Stimulated activated CD8-positive, alpha-beta memory T cell treated with anti-CD3 and anti-CD28 coated beads, Interleukin-15, amount 100 ng/mL, for 24 hours (primary cell): ENCODE measurements around the gene TRIM15.

Source experiments
- DNase-seq: peaks from one replicate; pipeline ENCODE4 v3.0.0-alpha.2; 2020; ENCODE audit warnings: low read depth

The TRIM15 gene

DNA sequence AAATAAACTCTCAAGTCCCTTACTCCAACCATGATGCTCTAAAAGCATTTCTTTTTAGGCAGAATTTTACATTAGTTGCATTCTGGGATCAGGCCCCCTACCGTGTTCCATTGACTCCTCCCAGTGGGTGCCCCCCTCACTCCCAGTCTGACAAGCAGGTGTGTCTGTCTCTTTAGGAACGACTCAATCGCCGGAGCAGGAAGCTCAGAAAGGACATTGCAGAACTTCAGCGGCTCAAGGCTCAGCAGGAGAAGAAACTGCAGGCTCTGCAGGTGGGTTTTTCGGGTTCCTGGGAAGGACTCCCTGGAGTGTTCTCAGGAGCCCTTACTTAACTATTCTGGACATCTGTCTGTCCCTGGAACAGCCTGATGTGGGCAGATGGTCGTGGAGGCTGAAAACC, 17.5 kb upstream of the TRIM15 start:
- DNase-seq = no peak

DNA sequence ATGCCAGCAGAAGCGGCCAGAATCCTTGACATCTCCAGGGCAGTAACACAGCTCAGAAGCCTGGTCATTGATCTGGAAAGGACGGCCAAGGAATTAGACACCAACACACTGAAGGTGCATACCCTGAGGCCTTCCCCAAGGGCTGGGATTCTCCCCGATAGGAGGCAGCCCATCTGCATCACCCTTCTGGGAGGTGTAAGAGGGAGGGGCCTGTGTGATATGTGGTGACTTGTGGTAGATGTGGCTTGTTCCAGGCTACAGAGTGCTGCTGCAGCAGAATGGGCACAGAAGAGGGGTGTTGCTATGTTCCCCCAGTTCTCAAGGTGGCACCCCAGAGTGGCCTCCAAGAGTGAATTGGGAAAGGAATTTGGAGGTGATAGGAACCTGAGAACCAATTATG, 16.2 kb upstream of the TRIM15 start:
- DNase-seq = no peak

DNA sequence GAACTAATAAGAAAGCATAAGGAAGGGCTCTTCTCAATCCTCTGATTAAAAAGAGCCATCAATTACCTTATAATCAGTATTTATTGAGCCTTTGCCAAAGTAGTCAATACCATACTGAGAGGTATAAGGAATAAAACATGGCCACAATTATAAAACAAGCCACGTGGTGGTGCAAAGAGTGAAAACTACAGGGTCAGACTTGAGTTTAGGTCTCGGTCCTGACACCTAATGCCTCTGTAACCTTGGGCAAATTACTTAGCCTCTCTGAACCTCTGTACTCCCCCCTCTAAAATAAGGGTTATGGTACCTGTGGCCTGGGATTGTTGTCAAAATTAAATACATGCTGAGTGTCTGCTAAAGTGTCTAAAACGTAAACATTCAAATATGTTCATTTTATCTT, 14.1 kb upstream of the TRIM15 start:
- no peak for DNase-seq

DNA sequence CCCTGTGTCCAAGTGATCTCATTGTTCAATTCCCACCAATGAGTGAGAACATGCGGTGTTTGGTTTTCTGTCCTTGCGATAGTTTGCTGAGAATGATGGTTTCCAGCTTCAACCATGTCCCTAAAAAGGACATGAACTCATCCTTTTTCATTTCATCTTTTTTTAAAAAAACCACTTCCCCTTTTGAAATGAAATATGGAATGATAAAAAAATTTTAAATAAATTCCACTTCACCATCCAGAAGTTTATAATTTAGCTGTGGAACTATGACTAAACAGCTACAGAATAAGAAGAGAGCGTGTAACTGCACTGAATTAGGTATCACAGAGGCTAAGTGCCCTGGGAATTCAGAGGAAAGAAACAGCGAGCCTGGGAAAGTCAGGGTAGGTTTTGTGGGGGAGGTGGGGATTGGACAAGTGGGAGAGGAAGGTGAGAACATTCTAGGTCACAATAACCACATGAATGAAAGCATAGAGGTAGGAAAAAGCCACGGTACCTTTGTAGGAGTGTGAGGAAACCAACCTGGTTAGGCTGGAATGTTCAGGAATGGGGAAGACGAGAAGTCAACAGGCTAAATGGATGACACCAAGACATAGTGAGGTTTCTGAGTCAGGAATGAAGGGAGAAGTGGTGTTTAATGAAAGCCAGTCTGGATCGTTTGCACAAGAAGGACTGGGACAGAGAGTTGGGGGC, 13.3 kb upstream of the TRIM15 start:
- no peak for DNase-seq

DNA sequence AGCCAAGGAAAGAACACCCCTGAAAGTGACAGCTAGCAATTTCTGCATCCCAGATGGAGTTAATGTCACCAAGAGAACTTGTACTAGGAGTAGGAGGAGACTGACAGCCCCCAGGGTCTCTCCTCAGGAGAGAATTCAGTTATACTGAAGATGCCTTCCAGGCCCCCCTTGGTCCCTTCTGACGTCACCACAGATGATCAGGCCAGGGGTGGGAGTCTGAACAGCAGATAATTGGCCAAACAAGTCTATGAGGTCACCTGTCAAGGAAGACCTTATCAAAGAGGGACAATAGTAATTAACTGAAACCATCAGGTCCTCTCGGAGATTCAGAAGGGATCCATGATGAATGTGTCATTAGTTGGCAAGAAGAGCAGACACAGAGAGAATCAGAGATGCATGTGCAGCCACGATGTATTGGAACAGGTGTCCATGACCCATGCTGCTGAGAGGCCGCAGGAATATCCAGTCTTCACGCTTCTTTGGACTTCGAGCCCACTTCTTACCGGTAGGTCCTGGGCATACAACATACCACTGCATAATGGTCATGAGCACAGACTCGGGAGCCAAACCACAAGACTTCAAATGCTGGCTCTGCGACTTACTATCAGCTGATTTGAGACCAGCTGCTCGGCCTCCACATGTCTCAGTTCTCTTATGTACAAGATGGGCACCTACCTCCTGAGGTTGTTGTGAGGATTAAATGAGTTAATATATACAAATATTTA, 12.5 kb upstream of the TRIM15 start:
- DNase-seq = no peak

DNA sequence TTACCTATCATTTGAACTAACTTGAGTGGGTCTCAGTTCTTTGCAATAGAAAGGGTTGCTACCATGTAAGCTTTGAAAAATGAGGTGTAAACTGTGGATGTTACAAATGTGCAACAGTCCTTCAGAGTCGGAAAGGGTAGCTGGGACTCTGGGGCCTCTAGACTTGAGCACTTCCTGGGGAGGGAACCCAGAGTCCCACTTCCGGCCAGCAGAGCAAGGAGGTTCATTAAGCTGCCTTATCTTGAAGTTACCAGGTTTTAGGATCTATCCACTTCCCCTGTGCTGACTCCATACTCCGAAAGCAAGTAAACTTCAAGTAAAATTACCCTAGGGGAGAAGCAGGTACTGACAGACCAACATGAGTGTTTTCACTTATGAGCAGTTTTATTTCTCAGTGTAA, 11.8 kb upstream of the TRIM15 start:
- DNase-seq = no peak

DNA sequence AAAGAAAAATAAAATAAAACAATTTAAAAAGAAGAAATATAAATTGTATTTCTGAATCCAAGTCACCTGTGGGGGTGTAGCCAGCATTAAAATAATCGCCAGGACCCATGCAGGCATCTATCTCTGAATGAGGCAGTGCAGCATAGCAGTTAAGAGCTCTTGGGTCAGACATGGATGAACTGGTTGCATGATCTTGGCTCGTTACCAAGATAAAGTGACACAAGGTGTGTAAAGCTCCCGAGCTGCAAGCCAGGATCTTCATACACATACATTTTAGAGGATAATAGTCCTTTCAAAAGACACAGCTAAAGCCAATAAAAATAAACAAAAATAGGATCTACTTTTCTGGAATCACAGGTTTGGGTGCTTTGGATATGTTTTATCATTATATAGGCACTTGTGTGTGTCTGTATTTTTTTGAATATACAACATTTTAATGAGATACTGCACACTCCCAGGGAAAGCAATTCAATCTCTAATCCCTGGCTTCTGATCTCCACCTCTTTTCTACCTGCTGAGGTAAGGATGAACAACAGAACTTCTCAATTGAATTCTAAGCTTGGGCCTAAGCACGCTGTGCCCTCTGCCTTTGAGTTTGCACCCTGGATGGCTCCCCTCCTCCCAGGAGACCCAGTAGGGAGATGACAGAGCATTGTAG, 11.2 kb upstream of the TRIM15 start:
- no peak for DNase-seq

DNA sequence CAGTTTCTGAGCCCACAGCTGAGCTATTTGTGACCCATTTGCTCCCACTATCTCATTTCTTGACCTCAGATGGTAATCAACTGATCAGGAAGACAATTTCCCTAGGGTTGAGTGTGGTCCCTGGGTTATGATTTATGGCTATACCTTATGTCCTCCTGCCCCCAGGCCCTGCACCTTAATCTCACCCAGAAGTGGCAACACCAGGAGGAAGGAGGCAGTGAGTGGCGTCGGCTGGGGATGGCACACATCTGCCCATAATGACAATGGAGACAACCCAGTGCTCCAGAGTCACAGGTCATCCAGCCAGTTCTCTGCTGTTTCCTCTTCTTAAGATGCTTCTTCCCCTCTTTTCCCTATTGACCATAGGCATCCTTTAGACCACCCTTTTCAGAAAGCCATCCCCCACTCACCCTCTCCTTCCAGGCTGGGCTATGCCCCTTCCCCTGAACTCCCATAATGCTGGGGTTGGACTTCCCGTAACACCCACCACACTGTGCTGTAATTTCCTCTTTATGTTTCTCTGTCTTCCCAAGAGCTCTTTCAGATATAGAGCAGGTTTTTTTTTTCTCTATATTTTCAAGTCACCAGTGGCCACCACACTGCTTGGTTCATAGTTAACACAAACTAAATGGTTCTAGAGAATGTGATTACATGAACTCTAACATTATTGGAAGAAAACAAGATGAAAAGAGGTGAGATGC, 10.3 kb upstream of the TRIM15 start:
- DNase-seq = no peak

DNA sequence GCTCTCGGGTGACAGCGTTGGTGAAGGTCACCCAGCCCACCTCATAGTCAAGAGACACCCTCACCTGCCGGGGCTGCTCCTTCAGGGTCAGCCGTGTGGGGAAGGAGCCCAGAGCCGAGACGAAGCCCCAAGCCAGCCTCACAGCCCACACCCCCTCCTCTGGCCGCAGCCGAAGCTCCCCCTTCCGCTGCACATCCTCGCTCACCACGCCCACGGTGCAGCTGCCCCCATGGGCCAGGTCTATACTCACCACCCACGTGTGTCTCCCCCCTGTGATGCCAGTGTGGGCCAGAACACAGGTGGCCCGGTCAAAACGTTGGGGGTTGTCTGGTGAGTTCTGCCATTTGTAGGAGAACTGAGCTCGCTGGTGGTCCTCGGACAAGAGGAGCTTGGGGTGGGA, 9.3 kb upstream of the TRIM15 start:
- no peak for DNase-seq

DNA sequence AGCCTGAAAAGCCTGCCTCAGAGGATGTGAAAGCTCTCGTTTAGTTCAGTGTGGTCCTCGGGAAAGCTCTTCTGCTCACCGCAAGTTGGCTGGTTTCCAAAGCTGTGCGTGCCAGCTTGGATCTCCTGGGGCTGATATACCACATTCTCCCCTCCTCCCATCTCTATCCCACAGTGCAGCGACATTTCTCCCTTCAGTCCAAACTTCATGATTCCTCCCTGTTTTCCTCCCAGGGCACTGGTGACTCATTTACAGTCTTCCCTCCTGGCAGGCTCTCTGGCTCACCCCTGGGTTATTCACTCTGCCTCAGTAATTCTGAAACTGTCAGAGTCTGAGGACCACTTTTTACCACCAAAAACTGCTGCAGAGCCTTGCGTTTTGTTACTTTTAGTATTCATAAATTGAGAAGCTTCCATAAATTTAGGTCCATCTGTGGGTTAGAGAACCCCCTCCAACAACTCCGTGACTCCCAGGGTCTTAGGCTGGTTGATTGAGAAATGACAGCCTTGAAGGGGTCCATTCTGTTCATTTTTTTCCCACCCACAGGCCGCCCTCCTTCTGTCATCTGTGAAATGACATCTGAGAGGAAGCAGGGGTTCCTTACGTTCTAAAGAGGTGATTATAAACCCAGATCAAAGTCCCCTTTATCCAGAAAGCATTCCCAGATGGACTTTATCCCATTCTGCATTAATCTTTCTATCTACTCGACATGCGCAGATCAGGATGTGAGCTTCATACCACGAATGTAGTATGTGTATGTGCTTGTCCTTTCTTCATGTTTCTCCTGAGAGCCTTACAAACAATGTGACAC, 8.4 kb upstream of the TRIM15 start:
- DNase-seq = no peak

DNA sequence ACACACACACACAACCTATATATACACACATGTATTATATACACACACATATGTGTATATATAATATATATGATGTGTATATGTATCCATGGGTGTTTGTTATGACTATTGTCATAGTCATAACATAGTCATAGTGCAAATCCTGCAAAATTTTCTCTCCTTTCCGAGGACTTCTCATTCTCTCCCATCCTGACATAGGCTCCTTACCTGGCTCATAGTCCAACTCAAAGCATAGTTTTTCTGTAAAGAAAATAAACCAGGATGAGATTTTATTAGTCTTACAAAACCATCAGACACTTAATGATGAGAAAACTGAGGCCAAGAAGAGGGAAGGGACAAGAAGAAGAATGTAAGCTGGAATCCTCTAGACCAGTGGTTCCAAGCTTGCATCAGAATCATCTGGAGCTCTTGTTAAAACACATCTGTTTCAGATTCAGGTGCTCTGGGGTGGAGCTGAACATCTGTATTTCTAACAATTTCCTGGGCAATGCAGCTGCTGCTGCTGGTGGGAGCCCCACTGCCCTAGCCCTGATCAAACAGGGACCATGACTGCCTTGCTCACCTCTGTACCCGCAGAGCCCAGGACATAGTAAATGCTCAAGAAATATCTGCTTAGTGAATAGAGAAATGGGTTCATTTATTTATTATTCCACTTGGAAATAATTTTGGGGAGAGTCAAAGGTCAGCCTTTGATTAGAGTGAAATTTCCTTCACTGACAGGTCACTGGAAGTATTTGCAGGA, 7.7 kb upstream of the TRIM15 start:
- DNase-seq = no peak

DNA sequence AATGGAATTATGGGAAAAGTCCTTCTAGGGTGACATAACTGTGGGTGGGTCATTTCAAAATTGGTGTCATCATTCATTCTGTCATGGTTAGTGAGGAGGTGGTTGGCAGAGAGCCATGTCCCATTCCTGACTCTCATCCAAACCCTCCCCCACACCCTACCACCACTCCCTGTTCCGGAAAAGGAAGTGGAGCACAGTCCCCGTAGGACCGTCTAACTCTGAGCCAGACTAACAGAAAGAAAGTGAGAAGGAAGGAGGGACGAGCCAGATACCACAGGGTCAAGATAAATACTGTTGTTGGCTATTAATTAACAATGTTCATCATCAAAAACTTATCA, 7.1 kb upstream of the TRIM15 start:
- DNase-seq = no peak

DNA sequence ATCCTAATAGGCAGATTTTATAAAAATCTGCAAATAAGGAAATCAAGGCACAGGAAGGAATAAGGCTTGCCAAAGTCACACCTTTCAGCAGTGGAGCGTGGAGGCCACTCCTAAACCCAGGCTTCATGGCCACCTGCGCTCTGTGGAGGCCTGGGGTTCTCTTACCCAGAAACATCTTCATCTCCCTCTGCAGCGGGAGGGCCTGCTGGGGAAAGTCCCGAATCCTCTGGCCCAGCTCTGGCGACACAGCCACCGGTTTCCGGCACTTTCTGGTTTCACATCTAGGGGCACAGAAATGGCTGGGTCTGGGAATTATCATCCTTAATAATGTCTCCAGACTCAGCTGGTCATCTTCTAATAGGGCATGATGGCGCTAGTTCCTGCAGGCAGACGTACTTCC, 6.6 kb upstream of the TRIM15 start:
- DNase-seq = no peak

DNA sequence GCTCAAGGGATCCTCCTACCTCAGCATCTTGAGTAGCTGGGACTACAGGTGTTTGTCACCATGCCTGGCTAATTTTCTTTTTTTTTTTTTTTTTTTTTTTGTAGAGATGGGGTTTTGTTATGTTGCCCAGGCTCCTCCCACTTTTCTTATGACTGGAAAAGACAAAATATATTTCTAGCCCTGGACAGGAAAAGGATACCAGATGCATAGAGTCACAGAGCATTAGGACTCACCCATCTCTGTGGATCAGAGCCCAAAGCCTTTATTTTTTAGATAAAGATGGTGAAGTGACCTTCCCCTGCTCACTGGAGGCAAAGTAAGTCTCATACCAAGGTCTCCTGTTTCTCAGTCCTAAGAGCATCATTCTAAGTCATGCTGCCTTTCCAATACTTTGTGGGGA, 5.8 kb upstream of the TRIM15 start:
- no peak for DNase-seq

DNA sequence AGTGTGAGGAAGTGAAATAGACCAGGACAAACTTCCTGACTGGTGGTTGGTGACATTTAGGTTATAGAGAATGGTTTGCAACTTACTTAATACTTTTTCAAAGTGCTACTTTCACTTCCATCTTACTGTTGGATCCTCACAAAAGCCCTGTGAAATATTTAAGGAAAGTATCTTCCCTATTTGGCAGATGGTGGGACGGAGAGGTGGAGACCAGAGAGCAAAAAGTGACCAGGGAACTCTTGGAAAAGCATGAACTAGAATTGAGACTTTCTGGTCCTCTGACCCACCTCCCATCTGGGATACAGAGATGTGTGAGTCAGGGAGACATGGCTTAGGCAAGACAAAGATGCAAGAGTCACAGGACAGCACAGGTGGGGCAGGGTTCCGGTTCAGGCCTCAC, 5.3 kb upstream of the TRIM15 start:
- no peak for DNase-seq

DNA sequence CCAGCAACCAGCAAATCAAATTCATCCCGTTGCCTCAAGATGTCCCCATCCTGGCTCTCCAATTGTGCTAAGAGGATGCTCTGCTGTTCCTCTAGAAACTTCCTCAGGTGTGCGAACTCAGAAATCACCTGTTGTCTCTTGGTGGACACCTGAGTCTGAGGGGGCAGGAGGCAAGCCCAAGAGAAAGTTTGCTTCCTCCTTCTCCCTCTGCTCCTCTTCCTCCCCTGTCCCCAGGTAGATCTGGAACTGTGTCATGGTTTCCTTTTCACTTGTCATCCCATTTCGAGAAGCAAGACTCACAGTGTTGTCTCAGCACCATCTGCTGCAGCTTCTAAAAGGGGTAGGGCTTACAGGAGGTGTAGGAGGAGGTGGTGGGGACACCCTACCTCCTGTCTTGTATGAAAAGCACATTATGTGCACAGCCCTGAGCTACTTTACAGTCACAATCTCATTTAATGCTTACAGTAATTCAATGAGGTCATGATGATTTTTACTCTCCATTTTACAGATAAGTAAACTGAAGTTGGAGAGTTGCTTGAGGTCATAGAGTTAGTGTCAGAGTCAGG, 4.8 kb upstream of the TRIM15 start:
- DNase-seq = no peak

DNA sequence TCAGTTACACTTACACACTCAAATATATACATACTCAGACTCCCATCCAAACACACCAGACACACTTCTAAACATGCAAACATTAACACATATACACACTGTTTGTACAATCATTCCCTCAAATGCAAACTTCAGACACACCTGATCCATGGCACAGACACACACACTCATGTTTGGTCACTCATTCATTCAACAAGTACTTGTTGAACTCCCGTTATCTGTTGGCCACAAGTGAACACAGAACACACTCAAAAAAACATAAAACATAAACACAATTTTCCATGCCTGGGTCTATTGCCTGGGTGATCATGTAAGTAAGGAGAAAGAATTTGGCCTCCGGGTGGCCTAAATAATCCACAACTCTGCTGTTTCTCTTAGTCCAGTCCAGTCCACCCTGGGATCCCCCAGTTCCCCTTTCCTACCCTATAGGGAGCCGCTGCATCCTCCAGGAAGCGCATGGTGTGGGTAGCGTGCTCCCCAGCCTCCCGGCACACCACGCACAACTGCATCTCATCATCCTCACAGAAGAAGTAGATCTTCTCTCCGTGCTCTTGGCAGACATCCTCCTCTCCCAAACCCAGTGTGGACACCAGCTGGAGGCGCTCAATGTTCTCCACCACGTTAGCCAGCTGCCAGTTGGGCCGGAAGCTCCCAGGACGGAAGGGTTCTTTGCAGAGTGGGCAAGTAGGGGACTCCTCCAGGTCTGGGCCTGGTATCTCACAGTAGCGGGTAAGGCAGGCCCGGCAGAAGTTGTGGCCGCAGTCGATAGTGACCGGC, 3.1 kb upstream of the TRIM15 start:
- DNase-seq = no peak

DNA sequence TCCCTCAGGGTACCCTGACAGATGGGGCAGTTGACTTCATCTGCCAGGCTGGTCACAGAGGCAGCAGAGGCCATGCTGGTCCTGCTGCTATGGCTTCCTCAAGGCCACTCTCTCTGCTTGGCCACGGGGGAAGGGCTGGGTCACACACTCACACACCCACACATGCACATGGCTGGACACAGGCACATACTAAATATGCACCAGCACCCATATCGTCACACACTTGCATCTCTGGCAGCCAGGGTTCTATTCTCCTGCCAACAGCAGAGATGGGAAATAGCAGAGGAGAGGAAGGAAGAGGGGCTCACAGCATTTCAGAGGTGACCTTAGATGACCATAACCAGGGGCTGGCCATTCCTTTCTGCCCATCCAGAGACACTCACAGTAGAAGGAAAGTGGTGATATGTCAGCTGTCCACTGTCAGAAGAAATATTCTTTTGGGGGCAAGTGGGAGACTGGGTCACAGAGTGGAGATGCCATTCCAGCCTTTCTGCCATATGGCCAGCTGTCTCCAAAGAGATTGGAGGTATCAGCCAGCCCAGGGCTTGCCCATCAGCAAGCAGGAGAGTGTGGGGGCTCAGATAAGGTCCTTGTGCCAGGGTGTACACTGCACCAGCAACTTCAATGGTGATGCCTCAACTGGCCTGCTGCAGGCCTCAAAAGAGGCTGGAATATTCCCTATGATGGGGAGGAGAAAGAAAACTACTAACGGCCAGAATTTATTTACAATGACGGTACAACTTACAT, 2.4 kb upstream of the TRIM15 start, which contains the start of gene TRIM10:
Gene TRIM10 (minus strand): TSS at position 427 of the 747 bp plus-strand sequence. CDS start 353 bp downstream, at position 74.
- no peak for DNase-seq
